Gastroesophageal sphincter (tissue), 3 donors: Measurements from ENCODE around the gene PACS1.

Experiments used
- POLR2AphosphoS5 ChIP-seq: sonication (generic); formaldehyde crosslinking; IDR thresholded peaks from one replicate; pipeline ENCODE4 v1.6.1; 2017; ENCODE audit warnings: antibody characterized with exemption
- TF ChIP-seq, protein P1 (sequence below), 4 experiments: fragments of 200-600 bp in 2 of 4; fragments of 450-650 bp in 2 of 4; sonication (generic) in 1 of 4; IDR thresholded peaks; one replicate each; pipeline ENCODE4 v1.5.1; 2017 to 2019; ENCODE audit warnings: antibody characterized with exemption in 4 of 4, mild to moderate bottlenecking in 2 of 4, moderate library complexity in 2 of 4

DNA sequence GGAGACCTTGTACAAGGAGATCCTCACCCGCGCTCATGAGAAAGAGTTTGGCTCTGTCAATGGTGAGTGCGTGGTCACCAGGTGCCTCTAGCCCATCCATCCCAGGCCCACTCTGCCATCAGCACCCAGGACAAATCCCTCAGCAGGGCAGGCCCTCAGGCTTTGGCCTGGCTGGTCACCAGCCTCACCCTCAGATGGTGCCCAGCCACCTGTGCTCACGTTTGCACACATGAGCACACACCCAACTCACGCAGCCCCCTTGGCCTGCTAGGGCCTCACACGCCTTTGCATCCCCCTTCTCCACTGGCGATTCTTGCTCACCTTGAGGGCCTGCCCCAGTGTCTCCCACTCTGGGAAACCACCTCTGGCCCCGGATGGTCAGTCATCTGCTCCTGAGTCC is 194.3 kb downstream of the PACS1 start:
- TF ChIP-seq, protein P1, sequence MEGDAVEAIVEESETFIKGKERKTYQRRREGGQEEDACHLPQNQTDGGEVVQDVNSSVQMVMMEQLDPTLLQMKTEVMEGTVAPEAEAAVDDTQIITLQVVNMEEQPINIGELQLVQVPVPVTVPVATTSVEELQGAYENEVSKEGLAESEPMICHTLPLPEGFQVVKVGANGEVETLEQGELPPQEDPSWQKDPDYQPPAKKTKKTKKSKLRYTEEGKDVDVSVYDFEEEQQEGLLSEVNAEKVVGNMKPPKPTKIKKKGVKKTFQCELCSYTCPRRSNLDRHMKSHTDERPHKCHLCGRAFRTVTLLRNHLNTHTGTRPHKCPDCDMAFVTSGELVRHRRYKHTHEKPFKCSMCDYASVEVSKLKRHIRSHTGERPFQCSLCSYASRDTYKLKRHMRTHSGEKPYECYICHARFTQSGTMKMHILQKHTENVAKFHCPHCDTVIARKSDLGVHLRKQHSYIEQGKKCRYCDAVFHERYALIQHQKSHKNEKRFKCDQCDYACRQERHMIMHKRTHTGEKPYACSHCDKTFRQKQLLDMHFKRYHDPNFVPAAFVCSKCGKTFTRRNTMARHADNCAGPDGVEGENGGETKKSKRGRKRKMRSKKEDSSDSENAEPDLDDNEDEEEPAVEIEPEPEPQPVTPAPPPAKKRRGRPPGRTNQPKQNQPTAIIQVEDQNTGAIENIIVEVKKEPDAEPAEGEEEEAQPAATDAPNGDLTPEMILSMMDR (IDR thresholded peaks at IDR 0.05): no peak
- no peak for TF ChIP-seq POLR2AphosphoS5
